HL-60 (cell line): ENCODE data around the gene CIROP.

Experiments
- DNase-seq, 2 experiments: peaks; one replicate each; pipeline ENCODE4 v3.0.0-alpha.2; 2010 to 2020; ENCODE audit warnings: low read depth in 1 of 2, low spot score in 1 of 2
- H3K27ac ChIP-seq: fragments of 250-450 bp; sonication (Bioruptor Pico); replicated peaks from 2 replicates; pipeline ENCODE4 v1.5.1; 2020; ENCODE audit warnings: mild to moderate bottlenecking, moderate library complexity
- H3K27me3 ChIP-seq: fragments of 250-450 bp; sonication (Bioruptor Pico); 2 replicates; pipeline ENCODE4 v1.5.1; 2021; ENCODE audit warnings: mild to moderate bottlenecking, moderate library complexity; ENCODE audit not compliant: insufficient read depth, poor library complexity, severe bottlenecking
- H3K4me3 ChIP-seq: replicated peaks from 2 replicates; pipeline ENCODE4 v1.5.1; 2011; ENCODE audit warnings: mild to moderate bottlenecking, control low read depth, low read length; ENCODE audit not compliant: insufficient read depth
- CTCF ChIP-seq: IDR thresholded peaks from one replicate; pipeline ENCODE4 v1.5.1; 2011; ENCODE audit warnings: low read length, control low read depth, inconsistent platforms; ENCODE audit not compliant: insufficient read depth
- GABPA ChIP-seq: IDR thresholded peaks from 2 replicates; pipeline ENCODE4 v1.6.1; 2012; ENCODE audit warnings: low read depth
- POLR2AphosphoS5 ChIP-seq: IDR thresholded peaks from 2 replicates; pipeline ENCODE4 v1.6.1; 2012; ENCODE audit warnings: low read depth
- REST ChIP-seq: IDR thresholded peaks from 2 replicates; pipeline ENCODE4 v1.6.1; 2012; ENCODE audit warnings: low read depth; ENCODE audit not compliant: insufficient replicate concordance
- SPI1 ChIP-seq: IDR thresholded peaks from 2 replicates; pipeline ENCODE4 v1.6.1; 2012; ENCODE audit warnings: low read depth, mild to moderate bottlenecking, borderline replicate concordance

The CIROP gene

GRCh38 chr14:23142826-23143225, 38.0 kb upstream of the CIROP start:
- Histone ChIP-seq H3K27ac (no peak overlapping the region), H3K4me3 (no peak overlapping the region), H3K27me3 (no peaks in the 10 kb centered on the region)
- no peak for DNase-seq
- no peak for TF ChIP-seq POLR2AphosphoS5
- no peak for TF ChIP-seq REST
- no peak for TF ChIP-seq CTCF
- TF ChIP-seq GABPA = no peak
- no peak for TF ChIP-seq SPI1

GRCh38 chr14:23141706-23142444, 37.1 kb upstream of the CIROP start:
- no peaks in the 10 kb centered on the region for H3K27me3 ChIP-seq
- TF ChIP-seq SPI1 (no peak), CTCF (no peak), REST (no peak), POLR2AphosphoS5 (no peak), GABPA (no peak)
- DNase-seq = no peak
- H3K4me3 ChIP-seq = no peak overlapping the region
- H3K27ac ChIP-seq = no peak overlapping the region

- Histone ChIP-seq H3K4me3 (no peak overlapping the region), H3K27ac (no peak overlapping the region), H3K27me3 (no peaks in the 10 kb centered on the region)
- no peak for DNase-seq
- TF ChIP-seq SPI1 = no peak
Measured at GRCh38 chr14:23140371-23140770, 35.6 kb upstream of the CIROP start.

- H3K27me3 ChIP-seq = no peaks in the 10 kb centered on the region
- no peak overlapping the region for H3K4me3 ChIP-seq
- DNase-seq = no peak
- no peak for TF ChIP-seq POLR2AphosphoS5
- TF ChIP-seq GABPA = no peak
- TF ChIP-seq SPI1 = no peak
- no peak for TF ChIP-seq CTCF
- no peak for TF ChIP-seq REST
- no peak overlapping the region for H3K27ac ChIP-seq
Measured at GRCh38 chr14:23139874-23140273, 35.1 kb upstream of the CIROP start.
